Upper lobe of left lung (tissue), 6 donors: ENCODE results near the gene SOX5. TPM values are rescaled to one million over a fixed set of nuclear protein-coding genes. Genes with fewer than 3 reads are reported as not detected.

Source experiments
- ATAC-seq, 2 donors: fragments of 200-7000 bp; cut with Tn5 transposase; one replicate each; pipeline ENCODE4 v1.9.1; 2022; ENCODE audit warnings: mild to moderate bottlenecking in 2 of 2, moderate library complexity in 2 of 2; ENCODE audit not compliant: low FRiP score in 2 of 2
- DNase-seq, 2 donors: peaks; one replicate each; pipeline ENCODE4 v3.0.0-alpha.2; 2019 to 2020
- H3K27ac ChIP-seq, 4 donors: fragments of 200-600 bp; sonication (generic); one replicate each; pipeline ENCODE4 v1.5.1; 2016 to 2019
- H3K27me3 ChIP-seq, 4 donors: fragments of 200-600 bp; sonication (generic); one replicate each; pipeline ENCODE4 v1.5.1; 2017 to 2019
- H3K36me3 ChIP-seq, 4 donors: fragments of 200-600 bp; sonication (generic); one replicate each; pipeline ENCODE4 v1.5.1; 2016 to 2019
- H3K4me1 ChIP-seq, 4 donors: fragments of 200-600 bp; sonication (generic); one replicate each; pipeline ENCODE4 v1.5.1; 2018 to 2019
- H3K4me3 ChIP-seq, 4 donors: fragments of 200-600 bp; sonication (generic); one replicate each; pipeline ENCODE4 v1.5.1; 2017 to 2019; ENCODE audit warnings: mild to moderate bottlenecking in 2 of 4, moderate library complexity in 1 of 4
- H3K9me3 ChIP-seq, 4 donors: fragments of 200-600 bp; sonication (generic); one replicate each; pipeline ENCODE4 v1.5.1; 2018 to 2019
- EP300 ChIP-seq, 4 donors: sonication (generic); formaldehyde crosslinking; IDR thresholded peaks; one replicate each; pipeline ENCODE4 v1.5.1; 2017; ENCODE audit warnings: antibody characterized with exemption in 4 of 4, control low read depth in 2 of 4
- POLR2A ChIP-seq, 4 donors: fragments of 450-650 bp; IDR thresholded peaks; one replicate each; pipeline ENCODE4 v1.5.1; 2016 to 2017; ENCODE audit warnings: antibody characterized with exemption in 4 of 4, mild to moderate bottlenecking in 2 of 4
- POLR2AphosphoS5 ChIP-seq, 2 donors: sonication (generic); formaldehyde crosslinking; IDR thresholded peaks; one replicate each; pipeline ENCODE4 v1.5.1; 2017; ENCODE audit warnings: antibody characterized with exemption in 2 of 2
- WGBS, 2 donors: methylation state at CpG; one replicate each; pipeline ENCODE4 v1.1.5; 2017 to 2018; 5-methylcytosine and 5-hydroxymethylcytosine counted together
- total RNA-seq, 6 donors: library from RNA; depleted of rRNA in 4 of 6; stranded (reverse); fragments of >200 nt in 4 of 6; gene quantifications; one replicate each; pipeline versions ENCODE4 v1.1.0 to v1.2.1, GENCODE V29; 2016 to 2021
- TF ChIP-seq, protein P1 (sequence below), 6 experiments: fragments of 450-650 bp in 4 of 6; fragments of 200-600 bp in 2 of 6; sonication (generic) in 2 of 6; IDR thresholded peaks; one replicate each; pipeline ENCODE4 v1.5.1; 2016 to 2019; ENCODE audit warnings: antibody characterized with exemption in 6 of 6
- donor health status: DM: no; HTN: no; CAD: no; lungs with moderate emphysema.
- donor health status: DM: no; HTN: yes; CAD: no; lungs with severe emphysema.

Gene SOX5
- total RNA-seq, 6 donors from 2014 or later, result 9.6 to 31.4 (median 14.5) TPM

DNA sequence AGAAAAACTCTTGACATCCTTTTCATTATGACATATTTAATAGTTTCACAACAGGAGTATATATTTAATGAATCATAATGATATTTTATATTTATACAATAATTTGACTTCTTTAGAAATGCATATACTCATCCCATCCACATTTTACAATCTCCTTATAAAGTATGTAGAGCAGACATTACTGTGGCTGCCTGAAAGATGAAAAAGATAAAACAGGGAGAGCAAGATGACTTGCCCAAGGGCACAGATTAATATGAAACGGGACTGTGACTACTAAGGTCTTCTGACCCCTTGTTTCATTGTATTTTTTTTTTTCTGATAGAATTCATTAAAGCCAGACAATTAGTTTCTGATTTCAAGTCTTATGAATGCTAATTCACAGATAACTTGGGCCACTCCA, 293.6 kb downstream of the SOX5 start:
- ATAC-seq, result no peak
- Histone ChIP-seq H3K27ac (no peak overlapping the region), H3K36me3 (no peaks in the 10 kb centered on the region), H3K27me3 (no peaks in the 10 kb centered on the region), H3K4me1 (no peaks in the 10 kb centered on the region), H3K9me3 (no peaks in the 10 kb centered on the region), H3K4me3 (no peak overlapping the region)
- TF ChIP-seq, protein P1, sequence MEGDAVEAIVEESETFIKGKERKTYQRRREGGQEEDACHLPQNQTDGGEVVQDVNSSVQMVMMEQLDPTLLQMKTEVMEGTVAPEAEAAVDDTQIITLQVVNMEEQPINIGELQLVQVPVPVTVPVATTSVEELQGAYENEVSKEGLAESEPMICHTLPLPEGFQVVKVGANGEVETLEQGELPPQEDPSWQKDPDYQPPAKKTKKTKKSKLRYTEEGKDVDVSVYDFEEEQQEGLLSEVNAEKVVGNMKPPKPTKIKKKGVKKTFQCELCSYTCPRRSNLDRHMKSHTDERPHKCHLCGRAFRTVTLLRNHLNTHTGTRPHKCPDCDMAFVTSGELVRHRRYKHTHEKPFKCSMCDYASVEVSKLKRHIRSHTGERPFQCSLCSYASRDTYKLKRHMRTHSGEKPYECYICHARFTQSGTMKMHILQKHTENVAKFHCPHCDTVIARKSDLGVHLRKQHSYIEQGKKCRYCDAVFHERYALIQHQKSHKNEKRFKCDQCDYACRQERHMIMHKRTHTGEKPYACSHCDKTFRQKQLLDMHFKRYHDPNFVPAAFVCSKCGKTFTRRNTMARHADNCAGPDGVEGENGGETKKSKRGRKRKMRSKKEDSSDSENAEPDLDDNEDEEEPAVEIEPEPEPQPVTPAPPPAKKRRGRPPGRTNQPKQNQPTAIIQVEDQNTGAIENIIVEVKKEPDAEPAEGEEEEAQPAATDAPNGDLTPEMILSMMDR (IDR thresholded peaks at IDR 0.05), result no peak
- TF ChIP-seq POLR2A (IDR thresholded peaks at IDR 0.05), result no peak
- no peak for TF ChIP-seq EP300 (IDR thresholded peaks at IDR 0.05)
- no peak for TF ChIP-seq POLR2AphosphoS5 (IDR thresholded peaks at IDR 0.05)
- no peak for DNase-seq
- 70 to 83% methylated on average over 1 of the region's 1 CpG for WGBS, 2 donors

DNA sequence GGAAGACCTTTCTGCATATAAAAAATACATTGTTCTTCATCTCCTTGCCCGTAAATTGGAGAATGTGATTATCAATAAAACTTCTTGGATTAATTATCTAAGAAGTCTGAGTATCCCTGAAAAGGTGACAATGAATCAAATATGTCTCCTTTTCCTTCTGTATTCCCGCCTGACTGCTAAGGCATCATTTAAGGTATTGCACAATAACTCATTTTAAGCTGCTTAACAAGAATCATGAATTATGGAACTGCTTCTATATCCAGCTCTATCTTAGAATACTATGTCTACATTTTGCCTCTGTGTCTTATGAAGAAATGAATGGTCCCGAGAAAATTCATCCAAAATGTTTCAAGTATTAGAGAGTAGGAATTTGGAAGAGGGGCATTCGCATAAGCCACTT, 294.4 kb downstream of the SOX5 start:
- 90 to 92% methylated on average over 4 of the region's 4 CpGs for WGBS, 2 donors
- Histone ChIP-seq H3K36me3 (no peaks in the 10 kb centered on the region), H3K27ac (no peak overlapping the region), H3K4me3 (no peak overlapping the region), H3K9me3 (no peaks in the 10 kb centered on the region), H3K4me1 (no peaks in the 10 kb centered on the region), H3K27me3 (no peaks in the 10 kb centered on the region)
- TF ChIP-seq, protein P1 (IDR thresholded peaks at IDR 0.05), result no peak
- TF ChIP-seq POLR2A (IDR thresholded peaks at IDR 0.05) (no peak), POLR2AphosphoS5 (IDR thresholded peaks at IDR 0.05) (no peak), EP300 (IDR thresholded peaks at IDR 0.05) (no peak)
- DNase-seq (no peak), ATAC-seq (no peak)

DNA sequence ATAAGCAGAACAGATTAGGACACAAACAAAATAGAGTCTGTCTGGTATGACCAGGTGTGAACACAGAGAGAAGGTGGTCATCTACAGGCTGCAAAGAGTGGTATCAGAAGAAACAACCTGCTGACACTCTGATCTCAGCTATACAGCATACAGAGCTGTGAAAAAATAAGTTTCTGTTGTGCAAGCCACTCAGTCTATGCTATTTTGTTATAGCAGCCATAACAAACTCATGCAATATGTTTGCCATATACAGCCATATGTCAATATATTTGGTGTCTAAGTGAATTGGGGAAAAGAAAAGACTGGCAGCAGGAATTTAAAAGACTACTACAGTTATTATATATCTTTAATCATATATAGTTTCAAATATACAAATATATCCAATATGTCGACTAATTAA, 300.9 kb downstream of the SOX5 start:
- Histone ChIP-seq H3K9me3 (no peaks in the 10 kb centered on the region), H3K27ac (no peak overlapping the region), H3K36me3 (no peaks in the 10 kb centered on the region), H3K27me3 (no peaks in the 10 kb centered on the region), H3K4me1 (no peaks in the 10 kb centered on the region), H3K4me3 (no peak overlapping the region)
- no peak for DNase-seq
- WGBS, 2 donors, result 93 to 97% methylated on average over 1 of the region's 1 CpG
- ATAC-seq, result no peak
- TF ChIP-seq, protein P1 (IDR thresholded peaks at IDR 0.05), result no peak
- TF ChIP-seq POLR2AphosphoS5 (IDR thresholded peaks at IDR 0.05), result no peak
- no peak for TF ChIP-seq EP300 (IDR thresholded peaks at IDR 0.05)
- TF ChIP-seq POLR2A (IDR thresholded peaks at IDR 0.05), result no peak

DNA sequence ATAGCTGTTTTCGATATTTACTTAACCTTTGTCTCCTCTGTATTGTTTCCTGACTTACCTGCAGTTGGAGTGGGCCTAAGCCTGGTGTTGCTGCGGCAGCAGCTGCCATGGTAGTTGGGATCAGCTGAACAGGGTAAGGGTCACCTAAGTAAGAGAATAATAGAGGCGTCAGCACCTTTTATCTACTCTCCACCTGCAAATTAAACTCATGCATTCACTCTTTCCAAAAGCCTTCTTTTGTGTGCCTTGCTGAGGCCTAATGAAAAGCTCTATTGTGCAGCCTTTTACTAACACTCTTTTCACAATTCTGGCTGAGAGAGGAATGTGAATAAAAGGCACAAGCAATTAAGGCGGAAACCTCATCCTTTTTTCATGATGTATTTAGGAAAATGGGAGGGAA, 308.7 kb downstream of the SOX5 start:
- TF ChIP-seq POLR2A (IDR thresholded peaks at IDR 0.05), result no peak
- TF ChIP-seq EP300 (IDR thresholded peaks at IDR 0.05), result no peak
- no peak for TF ChIP-seq POLR2AphosphoS5 (IDR thresholded peaks at IDR 0.05)
- TF ChIP-seq, protein P1 (IDR thresholded peaks at IDR 0.05), result no peak
- H3K9me3 ChIP-seq, result no peaks in the 10 kb centered on the region
- no peak for ATAC-seq

DNA sequence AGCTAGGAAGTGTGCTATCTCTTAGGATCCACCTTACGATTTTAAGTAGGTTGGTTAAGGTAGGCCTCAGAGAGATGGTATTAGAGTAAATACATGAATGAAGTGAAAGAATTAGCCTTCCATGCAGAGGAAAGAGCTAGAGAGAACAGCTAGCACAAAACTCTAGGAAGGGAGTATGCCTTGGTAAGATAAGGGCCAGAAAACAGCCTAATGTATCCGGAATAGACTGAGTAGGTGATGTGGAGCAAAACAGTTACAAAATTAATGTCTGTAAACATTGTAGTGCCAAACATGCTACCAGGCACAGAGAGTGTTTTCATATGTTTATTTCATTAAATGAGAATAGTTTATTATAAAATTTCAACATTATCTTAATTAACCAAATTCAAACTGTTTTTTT, 315.1 kb downstream of the SOX5 start:
- no peaks in the 10 kb centered on the region for H3K4me1 ChIP-seq
- TF ChIP-seq POLR2AphosphoS5 (IDR thresholded peaks at IDR 0.05) (no peak), POLR2A (IDR thresholded peaks at IDR 0.05) (no peak), EP300 (IDR thresholded peaks at IDR 0.05) (no peak)
- TF ChIP-seq, protein P1 (IDR thresholded peaks at IDR 0.05), result no peak
- no peaks in the 10 kb centered on the region for H3K9me3 ChIP-seq
- H3K27me3 ChIP-seq, result no peaks in the 10 kb centered on the region
- DNase-seq (no peak), ATAC-seq (no peak)
- H3K27ac ChIP-seq, result no peak overlapping the region
- H3K36me3 ChIP-seq, result no peaks in the 10 kb centered on the region
- 86 to 90% methylated on average over 2 of the region's 2 CpGs for WGBS, 2 donors
- no peak overlapping the region for H3K4me3 ChIP-seq

More for the DNA sequence above, 308.7 kb downstream of the SOX5 start:
- H3K27ac ChIP-seq, result no peak overlapping the region
- DNase-seq, result no peak
- WGBS, 2 donors, result 78 to 84% methylated on average over 4 of the region's 4 CpGs
- H3K4me1 ChIP-seq, result no peaks in the 10 kb centered on the region
- H3K36me3 ChIP-seq, result no peaks in the 10 kb centered on the region
- no peak overlapping the region for H3K4me3 ChIP-seq
- H3K27me3 ChIP-seq, result no peaks in the 10 kb centered on the region
